ENCODE data around the gene TBC1D22A.

DNA sequence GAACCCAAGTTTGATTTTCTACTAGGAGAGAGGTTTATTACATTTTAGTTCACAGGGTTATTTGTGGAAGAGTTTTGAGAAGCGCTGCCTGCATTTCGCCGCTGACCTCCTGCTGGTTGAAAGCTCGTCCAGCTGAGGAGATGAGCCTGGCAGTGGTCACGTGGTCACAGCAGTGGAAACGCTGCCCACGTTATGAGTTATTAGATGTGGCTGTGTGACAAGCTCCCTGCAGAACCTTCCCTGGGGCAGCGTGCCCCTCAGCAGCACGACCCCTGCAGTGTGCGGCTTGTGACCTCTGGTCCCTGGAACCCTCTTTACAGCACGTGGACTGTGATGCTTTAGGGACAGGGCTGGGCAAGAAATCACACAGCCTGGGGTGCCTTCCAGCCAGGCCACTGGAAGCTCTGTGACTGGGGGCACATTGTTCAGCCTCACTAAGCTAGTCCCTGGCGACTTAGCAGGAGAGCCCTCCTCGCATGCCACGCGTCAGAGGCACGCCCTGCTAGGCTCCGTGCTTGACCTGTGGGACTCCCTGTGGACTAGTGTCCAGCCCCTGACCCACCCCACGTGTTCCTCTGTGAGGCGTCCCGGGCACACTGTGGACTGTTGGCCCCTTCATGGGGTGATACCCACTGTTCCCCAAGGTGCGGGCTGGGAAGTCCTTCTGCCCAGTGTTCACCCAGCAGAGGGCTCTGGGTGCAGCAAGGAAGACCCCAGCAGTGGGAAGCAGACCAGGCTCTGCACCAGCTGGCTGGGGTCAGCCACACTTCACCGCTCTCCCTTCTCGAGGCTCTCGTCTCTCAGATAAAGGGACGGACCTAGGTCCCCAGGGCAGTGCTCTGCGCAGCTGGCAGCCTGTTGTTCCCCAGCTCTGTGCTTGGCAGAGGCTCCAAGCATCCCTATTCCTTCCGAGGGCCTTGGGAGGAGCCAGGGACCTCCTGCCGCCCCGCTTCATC, 349.5 kb downstream of the TBC1D22A start:
- TF ChIP-seq, protein P1, sequence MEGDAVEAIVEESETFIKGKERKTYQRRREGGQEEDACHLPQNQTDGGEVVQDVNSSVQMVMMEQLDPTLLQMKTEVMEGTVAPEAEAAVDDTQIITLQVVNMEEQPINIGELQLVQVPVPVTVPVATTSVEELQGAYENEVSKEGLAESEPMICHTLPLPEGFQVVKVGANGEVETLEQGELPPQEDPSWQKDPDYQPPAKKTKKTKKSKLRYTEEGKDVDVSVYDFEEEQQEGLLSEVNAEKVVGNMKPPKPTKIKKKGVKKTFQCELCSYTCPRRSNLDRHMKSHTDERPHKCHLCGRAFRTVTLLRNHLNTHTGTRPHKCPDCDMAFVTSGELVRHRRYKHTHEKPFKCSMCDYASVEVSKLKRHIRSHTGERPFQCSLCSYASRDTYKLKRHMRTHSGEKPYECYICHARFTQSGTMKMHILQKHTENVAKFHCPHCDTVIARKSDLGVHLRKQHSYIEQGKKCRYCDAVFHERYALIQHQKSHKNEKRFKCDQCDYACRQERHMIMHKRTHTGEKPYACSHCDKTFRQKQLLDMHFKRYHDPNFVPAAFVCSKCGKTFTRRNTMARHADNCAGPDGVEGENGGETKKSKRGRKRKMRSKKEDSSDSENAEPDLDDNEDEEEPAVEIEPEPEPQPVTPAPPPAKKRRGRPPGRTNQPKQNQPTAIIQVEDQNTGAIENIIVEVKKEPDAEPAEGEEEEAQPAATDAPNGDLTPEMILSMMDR (IDR thresholded peaks at IDR 0.05): no peak
- TF ChIP-seq POLR2A (IDR thresholded peaks at IDR 0.05): no peak
